Liver (tissue), 3 donors: ENCODE data around the gene GMDS.

Source experiments
- CTCF ChIP-seq: fragments of 150-350 bp; IDR thresholded peaks from 2 replicates; pipeline ENCODE4 v1.5.1; 2017; ENCODE audit warnings: improper control_type of control experiment, low read depth, low read length; ENCODE audit not compliant: missing input control
- RAD21 ChIP-seq, 2 donors: IDR thresholded peaks; 2 replicates each; pipeline ENCODE4 v1.6.1; 2016; ENCODE audit warnings: antibody characterized with exemption in 2 of 2, mild to moderate bottlenecking in 2 of 2
- TAF1 ChIP-seq: conservative IDR thresholded peaks from 2 replicates; pipeline ENCODE4 v1.6.1; 2016; ENCODE audit warnings: antibody characterized with exemption, mild to moderate bottlenecking
- YY1 ChIP-seq: IDR thresholded peaks from 2 replicates; pipeline ENCODE4 v1.6.1; 2016; ENCODE audit warnings: antibody characterized with exemption, mild to moderate bottlenecking
- donor health status: healthy.
- donor health status: healthy.

GRCh38 chr6:2226775-2227174, 18.6 kb downstream of the GMDS start:
- TF ChIP-seq YY1 (no peak), TAF1 (no peak), RAD21 (IDR thresholded peaks at IDR 0.05) (no peak), CTCF (no peak)
